22Rv1 (cell line): ENCODE results near the gene PGAP6.

Experiments
- CTCF ChIP-seq: fragments of 450-650 bp; IDR thresholded peaks from 2 replicates; pipeline ENCODE4 v1.5.1; 2017; ENCODE audit warnings: mild to moderate bottlenecking
- ZFX ChIP-seq: fragments of 450-650 bp; IDR thresholded peaks from 2 replicates; pipeline ENCODE4 v1.6.1; 2017; ENCODE audit warnings: antibody characterized with exemption, borderline replicate concordance

GRCh38 chr16:424623-425081 is 42.9 kb upstream of the PGAP6 start:
- no peak for TF ChIP-seq CTCF
- TF ChIP-seq ZFX = no peak
